ENCODE results near the gene CA11.

GRCh38 chr19:48681127-48681470 lies 35.1 kb upstream of the CA11 start:
- TF ChIP-seq CTCF (IDR thresholded peaks at IDR 0.05; ENCODE audit: low read depth, low read length, poor library complexity, severe bottlenecking): no peak
- TF ChIP-seq EZH2phosphoT487 (IDR thresholded peaks at IDR 0.05; ENCODE audit: borderline replicate concordance, low read length): no peak
